ENCODE results near the gene MFAP3.

The MFAP3 gene

GRCh38 chr5:154031937-154032489 lies 6.8 kb upstream of the MFAP3 start:
- no peak for TF ChIP-seq MYC (IDR thresholded peaks at IDR 0.05; ENCODE audit: low read depth, low read length)
- TF ChIP-seq POLR2A (IDR thresholded peaks at IDR 0.05; ENCODE audit: extremely low read depth, insufficient read length) = no peak
- no peak for TF ChIP-seq CTCF (IDR thresholded peaks at IDR 0.05; ENCODE audit: low read depth, low read length)
- TF ChIP-seq MAX (IDR thresholded peaks at IDR 0.05; ENCODE audit: low read depth, low read length) = no peak
- no peak overlapping the region for H3K4me3 ChIP-seq (ENCODE audit: low read depth, low read length)
- peak; percentile 9 for DNase-seq (ENCODE audit: low read depth)

GRCh38 chr5:154034944-154035343 lies 3.8 kb upstream of the MFAP3 start:
- no peak for DNase-seq (ENCODE audit: low read depth)
- TF ChIP-seq MYC (IDR thresholded peaks at IDR 0.05; ENCODE audit: low read depth, low read length) (no peak), CTCF (IDR thresholded peaks at IDR 0.05; ENCODE audit: low read depth, low read length) (no peak)
- no peak overlapping the region for H3K4me3 ChIP-seq (ENCODE audit: low read depth, low read length)

GRCh38 chr5:154038261-154038706 lies 483 bp upstream of the MFAP3 start:
- TF ChIP-seq CTCF (IDR thresholded peaks at IDR 0.05; ENCODE audit: low read depth, low read length) (no peak), POLR2A (IDR thresholded peaks at IDR 0.05; ENCODE audit: extremely low read depth, insufficient read length) (no peak), MYC (IDR thresholded peaks at IDR 0.05; ENCODE audit: low read depth, low read length) (no peak; the same call in 1 of the 2 replicates), MAX (IDR thresholded peaks at IDR 0.05; ENCODE audit: low read depth, low read length) (no peak)
- DNase-seq (ENCODE audit: low read depth) = peak; percentile 61
- H3K4me3 ChIP-seq (ENCODE audit: low read depth, low read length) = peak overlapping the region; percentile 95

- no peak for TF ChIP-seq CTCF (IDR thresholded peaks at IDR 0.05; ENCODE audit: low read depth, low read length)
- no peak for TF ChIP-seq MYC (IDR thresholded peaks at IDR 0.05; ENCODE audit: low read depth, low read length)
- TF ChIP-seq POLR2A (IDR thresholded peaks at IDR 0.05; ENCODE audit: extremely low read depth, insufficient read length) = no peak
- H3K4me3 ChIP-seq (ENCODE audit: low read depth, low read length) = peak overlapping the region; percentile 95
- no peak for DNase-seq (ENCODE audit: low read depth)
Observed at GRCh38 chr5:154039458-154039829, 677 bp downstream of the MFAP3 start.

- TF ChIP-seq POLR2A (IDR thresholded peaks at IDR 0.05; ENCODE audit: extremely low read depth, insufficient read length) (no peak), MAX (IDR thresholded peaks at IDR 0.05; ENCODE audit: low read depth, low read length) (no peak), MYC (IDR thresholded peaks at IDR 0.05; ENCODE audit: low read depth, low read length) (no peak), CTCF (IDR thresholded peaks at IDR 0.05; ENCODE audit: low read depth, low read length) (no peak)
- no peak for DNase-seq (ENCODE audit: low read depth)
- no peak overlapping the region for H3K4me3 ChIP-seq (ENCODE audit: low read depth, low read length)
Observed at GRCh38 chr5:154042766-154043165, 4.0 kb downstream of the MFAP3 start.

GRCh38 chr5:154044099-154044498 lies 5.3 kb downstream of the MFAP3 start:
- no peak for DNase-seq (ENCODE audit: low read depth)
- no peak overlapping the region for H3K4me3 ChIP-seq (ENCODE audit: low read depth, low read length)
- TF ChIP-seq MAX (IDR thresholded peaks at IDR 0.05; ENCODE audit: low read depth, low read length) (no peak), CTCF (IDR thresholded peaks at IDR 0.05; ENCODE audit: low read depth, low read length) (no peak), POLR2A (IDR thresholded peaks at IDR 0.05; ENCODE audit: extremely low read depth, insufficient read length) (no peak), MYC (IDR thresholded peaks at IDR 0.05; ENCODE audit: low read depth, low read length) (no peak)
